NCI-H1930 (cell line): Measurements from ENCODE around the gene PABPN1L.

Source experiments
- DNase-seq, 2 experiments: peaks; one replicate each; lab custom pipeline; 2025; lab: John Stamatoyannopoulos, UW

Gene PABPN1L

GRCh38 chr16:88866151-88866920 is at the start of gene PABPN1L:
PABPN1L (minus strand) TSS chr16:88866660; CDS start chr16:88866606, 54 bp downstream.
- DNase-seq: no peak

GRCh38 chr16:88915639-88916327 is 49.3 kb upstream of the PABPN1L start:
- no peak for DNase-seq

GRCh38 chr16:88914750-88915368 is 48.4 kb upstream of the PABPN1L start:
- no peak for DNase-seq

GRCh38 chr16:88913870-88914269 is 47.4 kb upstream of the PABPN1L start:
- DNase-seq: no peak

- no peak for DNase-seq
These were observed 46.6 kb upstream of the PABPN1L start for GRCh38 chr16:88913001-88913612.

GRCh38 chr16:88912556-88912955 is 46.1 kb upstream of the PABPN1L start:
- no peak for DNase-seq

GRCh38 chr16:88911946-88912310 is 45.5 kb upstream of the PABPN1L start:
- no peak for DNase-seq

GRCh38 chr16:88911136-88911945 is 44.9 kb upstream of the PABPN1L start:
- no peak for DNase-seq

- DNase-seq: no peak
These were observed 44.0 kb upstream of the PABPN1L start for GRCh38 chr16:88910284-88911135.

- DNase-seq: no peak
These were observed 43.2 kb upstream of the PABPN1L start for GRCh38 chr16:88909431-88910210.

- DNase-seq: no peak
These were observed 41.8 kb upstream of the PABPN1L start for GRCh38 chr16:88908307-88908706.

GRCh38 chr16:88907768-88908167 is 41.3 kb upstream of the PABPN1L start:
- DNase-seq: no peak

GRCh38 chr16:88906535-88907105 is 40.2 kb upstream of the PABPN1L start:
- DNase-seq: no peak

- no peak for DNase-seq
These were observed 39.6 kb upstream of the PABPN1L start for GRCh38 chr16:88906020-88906419.

GRCh38 chr16:88905563-88905962 is 39.1 kb upstream of the PABPN1L start:
- no peak for DNase-seq

GRCh38 chr16:88904676-88905365 is 38.4 kb upstream of the PABPN1L start:
- DNase-seq: no peak

- no peak for DNase-seq
These were observed 36.8 kb upstream of the PABPN1L start for GRCh38 chr16:88903267-88903666.

- no peak for DNase-seq
These were observed 36.3 kb upstream of the PABPN1L start for GRCh38 chr16:88902744-88903143.

GRCh38 chr16:88901718-88902337 is 35.4 kb upstream of the PABPN1L start:
- DNase-seq: no peak
